GM12892 (cell line): Measurements from ENCODE around the gene IFITM1.
"Not testable (repeated sequence)": the region's sequence is repeated elsewhere in the genome, so short reads cannot be mapped to it uniquely, and the experiment has no call there.

Experiments used
- DNase-seq: peaks from one replicate; pipeline ENCODE4 v3.0.0; 2011; ENCODE audit not compliant: insufficient read length
- FAIRE-seq: peaks from 2 replicates; lab custom pipeline; 2011; peaks lifted over from hg19 to GRCh38; lab: Jason Lieb, UNC
- POLR2A ChIP-seq: IDR thresholded peaks from 2 replicates; pipeline ENCODE4 v1.6.1; 2011; ENCODE audit warnings: low read depth, low read length, control low read depth
- POLR2AphosphoS5 ChIP-seq: IDR thresholded peaks from 2 replicates; pipeline ENCODE4 v1.6.1; 2011; ENCODE audit warnings: low read depth, low read length, control low read depth
- TAF1 ChIP-seq: IDR thresholded peaks from 2 replicates; pipeline ENCODE4 v1.6.1; 2011; ENCODE audit warnings: low read depth, mild to moderate bottlenecking, control low read depth, low read length, borderline replicate concordance

IFITM1 gene

GRCh38 chr11:319121-319887 is 5.5 kb downstream of the IFITM1 start:
- not testable (repeated sequence) for FAIRE-seq

DNA sequence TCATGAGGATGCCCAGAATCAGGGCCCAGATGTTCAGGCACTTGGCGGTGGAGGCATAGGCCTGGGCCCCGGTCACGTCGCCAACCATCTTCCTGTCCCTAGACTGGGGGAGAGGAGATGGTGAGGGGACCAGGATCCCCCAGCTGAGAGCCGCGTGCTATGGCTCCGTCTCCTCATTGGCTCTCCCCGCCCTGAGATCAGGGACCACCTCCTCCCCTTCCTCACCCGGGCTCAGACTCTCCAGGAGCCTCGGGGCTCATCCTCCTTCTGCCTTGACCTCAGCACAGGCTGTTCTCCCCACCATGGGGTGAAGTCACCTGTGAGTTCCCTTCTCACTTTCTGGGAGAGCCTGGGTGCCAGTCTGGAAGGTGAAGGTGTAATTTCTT is 6.0 kb downstream of the IFITM1 start:
- not testable (repeated sequence) for FAIRE-seq, DNase-seq

More at GRCh38 chr11:319121-319887, 5.5 kb downstream of the IFITM1 start:
- DNase-seq = not testable (repeated sequence)

DNA sequence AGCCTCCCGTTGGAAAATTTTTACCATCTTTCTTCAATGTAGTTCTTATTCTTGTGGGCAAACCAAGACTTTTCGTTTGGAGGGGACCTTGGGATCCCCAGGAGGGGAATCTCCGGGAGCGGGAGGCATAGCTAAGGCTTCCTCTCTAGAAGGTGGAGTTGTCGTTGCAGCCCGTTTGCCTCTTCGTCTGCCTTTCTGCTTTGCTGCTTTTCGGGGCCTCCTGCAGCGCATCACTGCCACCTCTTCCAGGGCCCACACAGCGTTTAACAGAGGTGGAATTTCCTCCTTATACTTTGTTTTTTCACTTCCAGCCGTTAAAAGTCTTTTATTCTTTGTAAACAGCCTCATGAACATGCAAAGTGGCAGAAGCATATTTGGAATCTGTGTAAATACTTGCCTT is 10.3 kb downstream of the IFITM1 start:
- FAIRE-seq (no peak), DNase-seq (no peak)
- TF ChIP-seq TAF1 = no peak
- no peak for TF ChIP-seq POLR2AphosphoS5

- FAIRE-seq, DNase-seq: not testable (repeated sequence)
These were observed 11.0 kb downstream of the IFITM1 start for GRCh38 chr11:324593-325517.

DNA sequence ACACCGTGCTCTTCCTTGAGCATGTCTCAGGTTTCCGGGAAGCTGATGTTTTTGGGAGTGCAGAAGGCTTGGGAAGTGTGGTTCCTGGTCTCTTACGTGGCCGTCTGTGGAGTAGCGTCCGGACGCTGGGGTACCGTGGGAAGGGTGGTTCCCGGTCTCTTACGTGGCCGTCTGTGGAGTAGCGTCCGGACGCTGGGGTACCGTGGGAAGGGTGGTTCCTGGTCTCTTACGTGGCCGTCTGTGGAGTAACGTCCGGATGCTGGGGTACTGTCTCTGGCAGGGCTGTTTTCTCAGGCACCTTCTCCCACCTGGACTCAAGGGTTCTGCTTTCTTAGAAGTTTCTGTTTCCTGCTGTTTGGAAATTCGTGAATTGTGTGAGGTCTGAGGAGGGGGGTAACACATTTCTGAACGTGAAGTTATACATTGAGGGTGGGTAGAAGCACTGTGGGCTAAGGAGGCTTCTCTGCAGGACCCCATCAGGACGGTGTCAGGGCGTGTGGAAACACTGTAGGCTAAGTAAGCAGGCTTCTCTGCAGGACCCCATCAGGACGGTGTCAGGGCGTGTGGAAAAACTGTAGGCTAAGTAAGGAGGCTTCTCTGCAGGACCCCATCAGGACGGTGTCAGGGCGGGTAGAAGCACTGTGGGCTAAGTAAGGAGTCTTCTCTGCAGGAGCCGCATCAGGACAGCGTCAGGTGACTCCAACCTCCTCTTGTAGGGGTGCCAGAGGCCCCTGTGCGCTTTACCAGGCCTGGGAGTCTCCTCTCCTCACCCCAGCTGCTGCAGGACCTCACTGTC is 12.2 kb downstream of the IFITM1 start:
- FAIRE-seq (peak; percentile 93), DNase-seq (no peak)
- no peak for TF ChIP-seq TAF1
- no peak for TF ChIP-seq POLR2A
- no peak for TF ChIP-seq POLR2AphosphoS5

DNA sequence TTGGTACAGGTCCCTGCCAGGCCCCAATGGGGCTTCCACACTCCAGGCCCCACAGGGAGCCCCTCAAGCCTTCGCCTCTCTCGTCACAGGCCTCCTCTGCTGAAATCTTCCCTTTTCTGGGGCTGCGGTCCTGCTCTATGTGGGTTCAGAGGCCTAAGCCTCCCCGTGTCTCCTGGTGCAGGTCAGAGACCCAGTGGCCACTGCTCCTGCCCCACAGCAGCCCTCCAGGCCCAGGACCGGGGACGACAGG is 12.7 kb downstream of the IFITM1 start:
- FAIRE-seq (no peak), DNase-seq (no peak)
- TF ChIP-seq POLR2AphosphoS5 (no peak), POLR2A (no peak), TAF1 (no peak)

- FAIRE-seq (peak; percentile 98), DNase-seq (peak; percentile 73)
- no peak for TF ChIP-seq POLR2AphosphoS5
- 0 out of 2 replicates have a peak, but pooled peaks have one; percentile 20 for TF ChIP-seq POLR2A
These were observed 13.2 kb downstream of the IFITM1 start for GRCh38 chr11:326842-327580.

GRCh38 chr11:327581-327923 is 13.7 kb downstream of the IFITM1 start:
- TF ChIP-seq POLR2A (no peak), POLR2AphosphoS5 (no peak), TAF1 (no peak)
- DNase-seq (no peak), FAIRE-seq (no peak)

GRCh38 chr11:328012-328411 is 14.2 kb downstream of the IFITM1 start:
- no peak for DNase-seq
- TF ChIP-seq POLR2AphosphoS5 = no peak
- TF ChIP-seq TAF1 = no peak
- no peak for TF ChIP-seq POLR2A
- FAIRE-seq = no peak

DNA sequence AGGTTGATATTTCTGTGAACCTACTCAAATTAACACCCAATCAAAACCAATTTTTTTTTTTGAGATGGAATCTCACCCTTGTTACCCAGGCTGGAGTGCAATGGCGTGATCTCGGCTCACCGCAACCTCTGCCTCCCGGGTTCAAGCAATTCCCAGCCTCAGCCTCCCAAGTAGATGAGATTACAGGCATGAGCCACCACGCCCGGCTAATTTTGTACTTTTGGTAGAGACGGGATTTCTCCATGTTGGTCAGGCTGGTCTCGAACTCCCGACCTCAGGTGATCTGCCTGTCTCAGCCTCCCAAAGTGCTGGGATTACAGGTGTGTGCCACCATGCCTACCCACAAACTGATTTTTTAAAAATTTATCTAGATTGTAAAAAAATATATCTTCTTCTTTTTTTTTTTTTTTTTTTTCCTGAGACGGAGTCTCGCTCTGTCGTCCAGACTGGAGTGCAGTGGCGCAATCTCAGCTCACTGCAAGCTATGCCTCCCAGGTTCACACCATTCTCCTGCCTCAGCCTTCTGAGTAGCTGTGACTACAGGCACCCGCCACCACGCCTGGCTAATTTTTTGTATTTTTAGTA is 14.8 kb downstream of the IFITM1 start:
- not testable (repeated sequence) for FAIRE-seq, DNase-seq

- TF ChIP-seq TAF1 (no peak), POLR2AphosphoS5 (no peak), POLR2A (0 out of 2 replicates have a peak, but pooled peaks have one; percentile 9)
- DNase-seq (no peak), FAIRE-seq (peak; percentile 38)
These were observed 16.0 kb downstream of the IFITM1 start for GRCh38 chr11:329886-330253.

DNA sequence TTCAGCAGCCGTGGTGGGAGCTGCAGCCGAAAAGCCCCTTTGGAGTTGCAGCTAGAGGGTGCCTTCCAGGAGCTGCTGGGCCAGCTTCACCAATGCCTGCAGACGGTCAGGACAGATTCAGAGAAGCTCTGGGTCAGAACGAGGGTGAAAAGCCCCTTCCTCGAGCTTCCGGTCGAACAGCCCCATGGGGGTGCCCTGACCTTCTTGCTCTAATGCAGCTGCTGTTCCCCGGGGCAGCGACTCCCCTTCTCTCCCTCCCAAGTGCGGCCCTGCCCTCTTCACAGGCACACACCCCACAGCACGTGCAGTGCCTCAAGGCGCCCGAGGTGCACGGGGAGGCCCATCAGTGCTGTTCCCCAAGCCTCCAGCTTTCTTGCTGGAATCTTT is 16.5 kb downstream of the IFITM1 start:
- FAIRE-seq (no peak), DNase-seq (no peak)
- TF ChIP-seq TAF1 (no peak), POLR2AphosphoS5 (no peak), POLR2A (no peak)
